NCI-H345 treated with DMSO at 0.1 percent for 48 hours (cell line): ENCODE results near the gene KIAA1191.
A peak's percentile ranks its signal among the peaks of the same experiment; 100 is the strongest.
"Not testable (repeated sequence)": the region's sequence is repeated elsewhere in the genome, so short reads cannot be mapped to it uniquely, and the experiment has no call there.

Experiments used
- DNase-seq: peaks from one replicate; lab custom pipeline; 2025; ENCODE audit not compliant: unreplicated experiment; lab: John Stamatoyannopoulos, UW

Gene KIAA1191, protein sequence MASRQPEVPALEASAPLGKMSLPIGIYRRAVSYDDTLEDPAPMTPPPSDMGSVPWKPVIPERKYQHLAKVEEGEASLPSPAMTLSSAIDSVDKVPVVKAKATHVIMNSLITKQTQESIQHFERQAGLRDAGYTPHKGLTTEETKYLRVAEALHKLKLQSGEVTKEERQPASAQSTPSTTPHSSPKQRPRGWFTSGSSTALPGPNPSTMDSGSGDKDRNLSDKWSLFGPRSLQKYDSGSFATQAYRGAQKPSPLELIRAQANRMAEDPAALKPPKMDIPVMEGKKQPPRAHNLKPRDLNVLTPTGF

DNA sequence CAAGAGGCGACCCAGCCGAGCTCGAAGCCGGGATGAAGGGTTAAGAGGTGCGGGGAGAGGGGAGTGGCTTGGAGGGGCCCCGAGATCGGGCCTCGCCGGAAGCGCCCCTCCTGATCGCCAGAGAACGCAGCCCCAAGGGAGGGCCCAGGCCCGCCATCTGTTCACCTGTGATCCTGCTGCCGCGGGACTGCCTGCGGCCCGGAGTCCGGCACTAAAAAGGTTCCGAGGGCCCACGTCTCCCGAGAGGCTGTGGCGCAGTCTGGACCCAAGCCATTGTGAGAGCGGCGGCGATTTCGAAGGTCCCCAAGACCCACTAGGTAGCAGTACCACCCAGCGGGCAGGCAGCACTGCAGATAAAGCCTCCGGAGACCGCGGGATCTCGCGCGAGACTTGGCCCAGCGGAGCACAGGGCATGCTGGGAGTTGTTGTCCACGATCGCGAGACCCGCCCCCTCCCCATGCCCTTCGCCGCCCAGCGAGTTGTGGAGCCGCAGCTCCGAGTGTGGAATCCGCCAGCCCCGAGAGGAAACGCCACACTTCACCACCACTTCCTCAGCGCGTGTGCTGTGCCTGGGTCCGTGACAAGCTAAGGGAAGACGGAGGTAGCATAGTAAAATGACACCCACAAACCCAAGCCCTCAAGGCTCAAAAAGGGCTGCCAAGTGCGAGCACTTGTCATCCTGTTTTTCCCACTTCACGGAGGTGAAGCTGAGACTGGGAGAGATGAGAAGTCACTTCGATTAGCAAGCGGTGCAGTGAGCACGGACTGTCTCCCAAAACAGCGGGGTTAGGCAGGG, at the start of gene KIAA1191:
Gene KIAA1191 (minus strand): TSS at position 328 of the 796 bp plus-strand sequence. CDS start 2,256 bp downstream, outside the sequence.
- peak; percentile 76 for DNase-seq

DNA sequence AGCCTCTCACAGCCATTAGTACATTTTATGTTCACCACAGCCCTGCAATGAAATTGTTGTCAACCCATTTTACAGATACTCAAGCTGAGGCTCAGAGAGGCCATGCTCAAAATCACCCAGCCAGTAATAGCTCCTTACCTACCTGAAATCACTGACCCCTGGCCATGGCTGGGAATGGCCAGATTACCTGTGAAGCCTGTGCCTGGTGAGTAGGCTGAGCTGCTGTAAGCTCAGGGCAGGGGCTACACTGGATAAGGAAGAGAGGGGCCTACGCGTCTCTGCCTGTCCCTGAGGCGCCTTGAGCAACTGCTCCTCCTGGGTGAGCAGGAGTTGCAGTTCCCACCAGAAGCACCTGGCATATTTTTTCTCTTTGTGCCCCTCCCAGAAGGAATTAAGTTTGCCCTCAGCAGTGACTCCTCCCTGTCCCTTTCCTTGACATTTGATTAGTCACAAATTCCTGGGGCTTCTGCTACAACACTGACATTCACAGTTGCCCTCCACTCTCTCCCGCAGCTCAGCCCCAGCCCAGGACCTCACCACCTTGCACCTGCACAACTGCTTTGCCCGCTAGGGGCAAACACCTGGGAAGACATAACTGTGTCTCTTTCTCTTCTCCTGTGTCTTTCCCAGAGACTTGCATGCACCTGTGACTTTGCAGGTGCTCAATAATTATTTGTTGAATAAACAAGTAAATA, 49.1 kb upstream of the KIAA1191 start:
- no peak for DNase-seq

DNA sequence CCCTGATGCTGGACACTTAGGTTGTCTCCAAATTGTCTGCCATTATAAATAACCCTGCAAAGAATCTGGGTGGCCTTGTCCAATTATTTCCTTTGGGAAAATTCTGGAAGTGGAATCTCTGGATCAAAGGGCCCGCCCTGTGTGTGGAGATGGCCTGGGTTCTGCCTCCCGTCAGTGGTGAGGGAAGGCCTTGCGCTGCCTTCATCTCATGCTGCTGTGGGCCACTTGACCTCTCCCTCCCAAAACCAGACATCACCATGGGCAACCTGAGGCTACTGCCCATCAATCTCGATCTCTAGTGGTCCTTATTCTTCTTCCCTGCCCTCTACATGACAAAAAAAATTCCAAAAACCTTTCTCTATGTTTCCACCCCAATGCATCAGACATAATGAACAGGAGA, 48.2 kb upstream of the KIAA1191 start:
- DNase-seq: no peak

DNA sequence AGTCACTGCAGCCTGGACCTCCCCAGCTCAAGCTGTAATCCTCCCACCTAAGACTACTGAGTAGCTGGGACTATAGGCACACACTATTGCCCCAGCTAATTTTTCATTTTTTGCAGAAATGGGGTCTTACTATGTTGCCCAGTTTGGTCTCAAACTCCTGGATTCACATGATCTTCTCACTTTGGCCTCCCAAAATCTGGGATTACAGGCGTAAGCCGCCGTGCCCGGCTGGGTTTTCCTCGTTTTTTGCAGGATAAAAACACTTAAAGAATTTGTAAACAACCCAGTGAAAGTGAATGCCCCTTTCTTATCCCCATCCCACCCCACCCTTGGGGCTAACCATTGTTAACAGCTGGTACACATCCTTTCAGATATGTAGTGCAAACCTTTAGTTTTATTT, 47.0 kb upstream of the KIAA1191 start:
- DNase-seq: no peak

DNA sequence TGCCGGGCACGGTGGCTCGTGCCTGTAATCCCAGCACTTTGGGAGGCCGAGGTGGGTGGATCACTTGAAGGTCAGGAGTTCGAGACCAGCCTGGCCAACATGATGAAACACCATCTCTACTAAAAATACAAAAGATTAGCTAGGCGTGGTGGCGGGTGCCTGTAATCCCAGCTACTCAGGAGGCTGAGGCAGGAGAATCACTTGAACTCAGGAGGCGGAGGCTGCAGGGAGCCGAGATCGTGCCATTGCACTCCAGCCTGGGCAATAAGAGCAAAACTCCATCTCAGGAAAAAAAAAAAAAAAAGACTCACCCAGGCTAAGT, 46.6 kb upstream of the KIAA1191 start:
- DNase-seq: not testable (repeated sequence)

DNA sequence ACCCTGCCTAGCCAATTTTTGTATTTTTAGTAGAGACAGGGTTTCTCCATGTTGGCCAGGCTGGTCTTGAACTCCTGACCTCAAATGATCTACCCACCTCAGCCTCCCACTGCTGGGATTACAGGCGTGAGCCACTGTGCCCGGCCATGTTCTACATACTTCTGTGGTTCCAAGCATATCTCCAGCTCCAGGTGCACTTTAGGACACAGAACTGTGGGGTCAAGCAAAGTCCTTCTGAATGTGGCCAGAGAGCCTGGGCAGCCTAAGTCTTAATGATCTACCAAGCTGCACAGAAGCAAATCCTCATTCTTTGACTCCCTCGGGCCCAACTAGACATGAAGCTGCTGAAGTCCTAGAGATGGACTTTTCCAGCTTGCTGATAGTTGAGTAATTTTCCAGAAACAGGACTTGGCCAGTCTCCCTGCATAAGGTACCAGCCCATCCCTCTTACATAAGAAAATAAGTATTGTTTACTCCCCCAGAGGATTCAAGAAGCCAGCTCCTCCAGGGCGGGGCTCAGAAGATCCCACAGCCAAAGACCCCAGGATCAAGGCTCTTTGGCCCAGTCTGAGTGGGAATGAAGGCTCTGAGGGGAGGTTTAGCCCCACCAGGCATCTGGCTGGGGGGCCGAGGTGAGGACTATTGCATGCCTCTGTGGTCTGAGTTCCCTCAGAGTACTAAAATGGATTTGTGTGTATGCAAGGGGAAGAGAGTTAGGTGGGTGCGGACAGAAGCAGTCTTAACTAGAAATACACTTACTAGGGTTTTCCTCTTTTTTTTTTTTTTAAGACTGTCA, 46.1 kb upstream of the KIAA1191 start:
- DNase-seq: no peak

DNA sequence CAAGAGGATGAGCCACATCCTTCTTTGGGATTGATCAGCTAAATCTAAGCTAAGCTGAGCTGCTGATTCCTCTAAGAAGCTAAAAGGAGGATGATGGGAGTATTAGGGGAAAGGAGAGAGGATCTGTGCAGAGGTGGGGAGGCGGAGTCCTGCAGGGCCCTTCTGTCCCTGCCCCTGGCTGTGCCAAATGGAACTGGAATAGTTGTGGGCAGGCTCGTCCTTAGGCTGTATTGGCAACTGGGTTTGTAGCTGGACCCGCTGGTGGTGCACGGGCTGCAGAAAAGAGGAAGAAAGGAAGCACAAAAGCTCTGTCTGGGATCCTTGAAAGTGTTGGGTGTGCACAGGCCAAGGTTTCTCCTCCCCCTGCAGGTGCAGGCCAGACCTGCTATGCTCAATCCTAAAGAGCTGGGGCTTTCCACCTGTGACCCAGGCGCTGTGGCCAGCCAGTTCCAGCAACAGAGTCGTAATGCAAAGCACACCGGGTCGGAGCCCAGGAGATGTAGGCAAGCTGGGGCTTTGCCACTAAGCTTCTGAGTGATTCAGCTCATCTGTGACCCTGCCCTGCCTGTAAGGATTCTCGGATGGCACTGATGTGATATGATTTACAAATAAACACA, 45.0 kb upstream of the KIAA1191 start:
- no peak for DNase-seq

DNA sequence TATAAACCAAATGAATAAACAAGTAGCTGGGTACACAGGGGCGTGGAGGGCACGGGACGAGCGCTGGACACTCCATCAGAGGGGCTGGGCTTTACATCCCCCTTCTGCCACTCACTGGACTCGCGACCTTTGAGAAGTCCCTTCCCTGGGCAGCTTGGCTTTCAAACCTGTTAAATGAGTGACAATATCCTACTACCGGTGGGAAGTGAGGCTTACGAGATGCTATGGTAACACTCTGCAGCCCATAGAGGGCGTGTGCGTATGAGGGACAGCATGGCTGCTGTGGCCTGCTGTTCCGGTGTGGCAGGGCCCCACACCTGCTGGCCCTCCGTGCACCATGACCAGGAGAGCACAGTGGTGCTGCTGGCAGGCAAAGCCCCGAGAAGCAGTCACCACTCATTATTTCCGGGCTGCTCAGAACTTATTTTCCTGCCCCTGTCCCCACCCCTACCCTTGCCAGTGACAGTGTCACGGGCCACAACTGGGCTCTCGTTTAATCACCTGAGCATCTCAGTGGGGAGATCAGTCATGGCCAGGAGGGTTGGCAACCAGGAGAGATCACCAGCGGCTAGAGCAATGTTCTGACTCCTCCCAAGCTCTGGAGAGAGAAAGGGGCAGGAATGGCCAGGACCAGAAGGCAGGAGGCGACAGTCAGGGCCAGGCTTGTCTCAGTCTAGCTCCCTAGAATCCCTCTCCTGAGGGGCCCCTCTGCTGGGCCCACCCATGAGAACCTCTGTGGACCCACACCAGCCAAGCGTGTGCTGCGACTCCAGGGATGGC, 44.3 kb upstream of the KIAA1191 start:
- no peak for DNase-seq

DNA sequence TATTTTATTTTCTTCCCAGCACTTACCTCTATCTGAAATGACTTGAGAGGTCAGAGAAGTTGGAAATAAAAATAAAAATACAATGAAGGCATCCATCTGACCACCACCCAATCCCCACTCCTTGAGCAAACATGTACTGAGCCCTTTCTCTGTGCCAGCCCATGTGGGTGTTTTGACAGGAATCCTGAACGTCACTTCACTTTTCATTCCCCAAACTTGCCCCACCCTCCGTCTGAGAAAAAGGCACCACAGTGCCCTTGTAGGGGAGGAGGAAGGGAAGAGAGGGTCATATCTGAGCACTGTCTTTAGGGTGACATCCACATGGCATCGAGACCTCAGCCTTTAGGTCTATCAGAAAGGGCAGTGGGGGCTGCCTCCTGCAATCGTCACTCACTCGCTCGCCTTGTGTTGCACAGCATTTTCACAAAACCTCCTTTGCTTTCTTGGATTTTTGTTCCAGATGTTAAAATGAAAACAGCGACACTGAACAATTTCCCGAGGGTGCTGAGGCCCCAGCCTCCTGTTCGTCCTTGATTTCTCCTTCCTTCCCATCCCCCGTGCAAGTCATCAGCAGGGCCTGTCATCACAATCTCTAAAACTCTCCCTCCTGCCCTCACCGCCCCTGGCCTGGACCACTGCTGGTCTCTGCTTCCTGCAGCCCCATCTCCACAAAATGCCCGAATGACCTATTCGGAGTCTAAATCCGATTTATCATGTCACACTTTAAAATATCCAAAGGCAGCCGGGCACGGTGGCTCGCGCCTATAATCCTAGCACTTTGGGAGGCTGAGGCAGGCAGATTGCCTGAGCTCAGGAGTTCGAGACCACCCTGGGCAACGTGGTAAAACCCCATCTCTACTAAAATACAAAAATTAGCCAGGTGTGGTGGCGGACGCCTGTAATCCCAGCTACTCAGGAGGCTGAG, 40.0 kb upstream of the KIAA1191 start:
- no peak for DNase-seq

DNA sequence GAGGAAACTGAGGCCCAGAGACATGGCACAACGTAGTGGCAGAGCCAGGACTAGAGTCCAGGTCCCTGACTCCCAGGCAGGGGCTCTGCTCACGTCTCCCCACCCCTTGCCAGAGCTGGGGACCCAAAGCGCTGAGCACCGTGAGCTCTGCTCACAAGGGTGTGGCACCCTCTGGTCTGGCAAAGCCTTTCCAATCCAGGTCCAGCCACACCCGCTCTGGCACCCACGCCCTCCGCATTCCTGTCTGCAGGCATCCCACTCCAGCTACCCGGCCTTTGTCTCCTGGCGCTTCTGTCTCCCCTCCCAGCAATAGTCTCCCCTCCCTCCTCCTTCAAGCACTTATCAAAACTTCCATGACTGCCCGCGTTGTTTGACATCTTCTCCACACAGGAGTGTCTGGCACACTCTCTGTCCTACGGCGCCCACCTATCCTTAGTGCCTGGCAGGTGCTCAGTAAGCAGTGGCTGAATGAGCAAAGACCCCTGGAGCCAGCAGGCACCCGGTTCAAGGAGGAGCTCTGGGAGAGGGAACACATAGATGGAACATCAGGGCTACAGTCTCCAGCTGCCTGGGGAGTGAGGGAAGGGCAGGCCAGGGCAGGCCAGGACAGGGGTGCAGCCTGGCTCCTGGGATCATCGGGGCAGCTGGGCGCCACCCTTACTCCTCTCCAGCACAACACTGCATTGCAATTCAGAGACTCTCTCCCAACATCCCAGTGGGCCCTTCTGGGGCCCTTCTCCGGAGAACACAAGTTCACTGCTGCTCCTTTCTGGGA, 39.0 kb upstream of the KIAA1191 start:
- DNase-seq: no peak

DNA sequence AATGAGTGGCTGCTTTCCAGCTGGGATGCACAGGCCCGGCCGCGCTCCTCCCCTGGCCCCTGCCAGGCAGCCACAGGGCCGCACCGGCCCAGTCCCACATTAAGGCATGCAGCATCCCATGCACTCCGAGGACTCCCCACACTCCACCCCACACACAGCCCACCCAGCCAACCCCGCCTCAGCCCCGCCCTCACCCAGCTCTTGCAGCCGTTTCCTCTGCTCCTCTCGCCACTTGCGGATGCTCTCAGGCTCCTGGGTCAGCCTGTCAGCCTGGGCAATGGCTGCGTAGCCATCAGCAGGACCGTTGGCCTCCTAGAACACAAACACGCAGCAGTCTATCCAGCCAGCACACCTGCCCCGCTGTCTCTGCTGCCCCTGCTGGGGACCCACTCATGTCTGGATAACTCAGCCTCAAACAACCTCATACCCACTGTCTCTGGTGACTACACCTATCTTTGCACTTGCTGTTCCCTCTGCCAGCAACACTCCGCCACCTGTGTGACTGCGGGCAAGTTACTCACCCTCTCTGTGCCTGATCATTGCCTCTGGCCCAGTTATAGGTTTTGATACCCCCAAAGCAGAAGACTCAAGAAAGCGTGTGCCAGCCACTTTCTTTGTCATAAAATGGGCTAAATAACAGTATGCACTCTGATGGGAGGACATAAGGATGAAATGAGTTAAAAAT, 36.3 kb upstream of the KIAA1191 start:
- no peak for DNase-seq

DNA sequence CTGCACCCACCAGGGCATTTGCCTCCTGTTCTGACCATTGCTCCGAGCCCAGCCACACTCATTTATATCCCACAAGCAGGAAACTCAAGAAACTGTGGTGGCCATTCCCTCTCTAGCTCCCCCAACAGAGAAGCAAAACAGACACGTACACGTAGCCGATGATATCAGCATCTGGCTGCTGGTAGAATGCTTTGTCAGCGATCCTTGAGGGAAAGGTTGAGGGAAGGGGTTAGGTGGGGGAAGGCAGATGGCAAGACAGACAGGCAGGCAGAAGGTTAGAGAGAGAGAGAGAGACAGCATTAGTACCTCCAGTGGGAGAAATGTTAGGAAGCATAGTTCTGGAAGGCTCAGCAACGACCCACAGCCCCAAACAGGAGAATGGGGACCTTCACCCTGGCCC, 34.8 kb upstream of the KIAA1191 start:
- no peak for DNase-seq

DNA sequence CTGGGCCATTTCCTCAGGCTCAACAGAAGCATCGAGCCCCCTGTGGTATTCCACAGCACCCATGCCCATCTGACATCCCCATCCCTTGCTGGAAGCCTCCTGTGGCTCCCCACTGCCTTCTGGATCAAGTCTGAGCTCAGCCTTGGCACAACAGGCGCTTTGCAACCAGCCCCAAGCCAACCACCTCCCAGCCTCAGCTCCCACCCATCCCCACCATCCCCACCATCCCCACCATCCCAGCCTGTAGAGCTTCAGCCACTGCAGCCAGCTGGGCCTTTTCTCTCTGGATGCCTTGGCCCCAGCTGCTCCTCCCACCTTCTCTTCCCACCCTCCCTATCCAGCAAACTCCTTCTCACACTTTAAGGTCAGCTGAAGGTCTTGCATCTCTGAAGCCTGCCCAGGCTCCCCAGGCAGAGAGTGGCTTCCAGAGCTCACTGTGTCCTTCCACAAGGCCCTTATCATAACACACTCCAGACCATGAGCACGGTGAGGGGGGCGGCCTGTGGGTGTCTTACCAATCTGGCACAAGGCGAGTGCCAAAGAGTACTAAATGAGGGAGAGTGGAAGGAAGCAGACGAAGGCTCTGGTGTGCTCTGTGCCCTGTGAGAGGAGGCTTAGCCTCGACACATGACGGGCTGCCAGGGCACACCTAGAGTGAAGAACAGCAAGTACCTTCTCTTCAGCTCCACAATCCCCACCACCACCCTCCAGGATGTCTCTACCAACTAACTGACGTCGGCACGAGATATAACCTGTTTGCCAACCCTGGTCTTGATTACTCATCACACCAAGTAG, 33.5 kb upstream of the KIAA1191 start:
- DNase-seq: no peak

DNA sequence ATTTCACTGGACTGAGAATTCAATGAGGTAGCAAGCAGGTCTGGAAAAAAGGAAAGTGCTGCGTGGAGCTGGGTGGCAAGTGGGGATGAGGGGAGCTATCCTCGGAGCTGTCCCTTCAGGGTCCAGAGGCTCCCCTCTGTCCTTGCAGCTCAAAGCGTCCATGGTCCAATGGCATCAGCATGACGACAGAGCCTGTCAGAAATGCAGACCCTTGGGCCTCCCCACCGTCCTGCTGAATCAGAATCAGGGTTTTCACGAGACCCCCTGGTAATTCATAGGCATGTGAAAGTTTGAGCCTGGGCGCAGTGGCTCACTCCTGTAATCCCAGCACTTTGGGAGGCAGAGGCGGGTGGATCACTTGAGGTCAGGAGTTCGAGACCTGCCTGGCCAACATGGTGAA, 32.5 kb upstream of the KIAA1191 start:
- no peak for DNase-seq

DNA sequence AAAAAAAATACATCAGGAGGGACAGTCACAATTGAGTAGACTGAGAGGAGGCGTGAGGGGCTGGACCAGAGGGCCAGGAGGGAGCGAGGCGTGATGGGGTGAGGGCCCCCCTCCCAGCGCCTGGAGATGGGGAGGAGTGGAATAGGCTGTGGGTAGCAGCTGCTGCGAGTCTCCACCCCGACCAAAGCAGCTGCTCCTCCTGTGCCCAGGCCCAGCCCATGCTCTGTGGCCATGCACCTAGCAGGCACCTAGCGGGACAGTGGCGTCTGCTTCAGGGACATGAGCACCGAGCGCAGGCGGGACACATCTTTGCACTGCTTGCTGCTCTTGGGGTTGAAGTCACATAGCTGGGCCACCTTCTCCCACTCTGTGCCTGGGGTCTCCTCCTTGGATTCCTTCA, 31.0 kb upstream of the KIAA1191 start:
- DNase-seq: no peak

DNA sequence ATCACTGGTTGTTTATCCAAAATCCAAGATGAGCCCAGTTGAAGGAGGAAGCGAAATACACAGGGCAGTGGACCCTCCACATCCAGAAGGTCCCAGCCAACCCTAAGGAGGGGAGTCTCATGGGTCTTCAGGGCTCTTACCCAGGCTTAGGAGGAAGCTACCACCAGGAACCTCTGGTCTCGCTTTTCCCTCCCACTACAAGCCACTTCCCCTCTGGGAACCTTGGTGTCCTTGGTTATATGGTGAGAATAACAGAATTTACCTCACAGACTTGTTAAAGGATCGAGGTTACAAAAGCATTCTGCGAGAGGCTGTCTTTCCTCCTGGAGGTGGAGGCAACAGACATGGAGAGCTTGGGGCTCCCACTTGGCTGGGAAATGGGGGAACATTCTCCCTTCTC, 30.4 kb upstream of the KIAA1191 start:
- no peak for DNase-seq

DNA sequence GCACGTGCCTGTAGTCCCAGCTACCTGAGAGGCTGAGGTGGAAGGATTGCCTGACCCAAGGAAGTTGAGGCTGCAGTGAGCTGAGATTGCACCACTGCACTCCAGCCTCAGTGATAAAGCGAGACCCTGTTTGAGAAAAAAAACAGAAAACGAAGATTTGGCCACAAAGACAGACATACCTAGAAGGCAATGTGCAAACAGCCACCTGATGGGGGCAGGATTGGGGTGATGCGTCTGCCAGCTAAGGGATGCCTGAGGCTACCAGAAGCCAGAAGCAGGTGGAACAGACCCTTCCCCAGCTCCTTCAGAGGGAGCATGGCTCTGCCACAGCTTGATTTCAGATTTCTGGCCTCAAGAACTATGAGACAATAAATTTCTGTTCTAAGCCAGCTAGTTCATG, 29.9 kb upstream of the KIAA1191 start:
- no peak for DNase-seq
